Endothelial cell of umbilical vein (primary cell): Measurements from ENCODE around the gene ATF3. TPM values are rescaled to one million over a fixed set of nuclear protein-coding genes. Genes with fewer than 3 reads are reported as not detected.

Source experiments
- BruUV-seq: library from RNA; stranded (reverse); fragments of 400-500 nt; replicated peaks from 2 replicates; lab custom pipeline; 2021; lab: Mats Ljungman, UMichigan
- CTCF ChIA-PET: fragments of 300-600, 350-600 bp; sonication (Branson Sonifier 250); formaldehyde crosslinking; loops from one replicate; lab custom pipeline; 2021; ENCODE audit warnings: antibody characterized with exemption, inconsistent platforms; lab: Charles Lee
- POLR2A ChIA-PET: fragments of 300-600, 350-600 bp; sonication (Branson Sonifier 250); formaldehyde crosslinking; loops from one replicate; lab custom pipeline; 2021; ENCODE audit warnings: antibody characterized with exemption, inconsistent platforms; lab: Charles Lee
- DNase-seq: peaks from one replicate; pipeline ENCODE4 v3.0.0-alpha.2; 2011; ENCODE audit warnings: low read depth, low spot score
- FAIRE-seq: peaks from 2 replicates; lab custom pipeline; 2011; peaks lifted over from hg19 to GRCh38; lab: Jason Lieb, UNC
- H2AFZ ChIP-seq: 2 replicates; pipeline ENCODE4 v1.6.0; 2012; ENCODE audit warnings: low read depth, low read length, control low read depth, inconsistent platforms
- H3K27ac ChIP-seq: 2 replicates; pipeline ENCODE4 v1.5.1; 2011; ENCODE audit warnings: low read depth, mild to moderate bottlenecking, control low read depth, low read length, moderate library complexity; ENCODE audit not compliant: insufficient read depth
- H3K27me3 ChIP-seq, 2 experiments: 2 replicates each; pipeline versions ENCODE4 v1.6.0 to v1.6.1; 2011; ENCODE audit warnings: low read length in 2 of 2, mixed read lengths in 1 of 2; ENCODE audit not compliant: control insufficient read depth in 2 of 2, insufficient read depth in 2 of 2
- H3K36me3 ChIP-seq, 2 experiments: 2 replicates in 1 of 2; 3 replicates in 1 of 2; pipeline ENCODE4 v1.5.1; 2011; ENCODE audit warnings: low read length in 2 of 2, mild to moderate bottlenecking in 1 of 2, moderate library complexity in 1 of 2; ENCODE audit not compliant: control insufficient read depth in 2 of 2, insufficient read depth in 2 of 2; ENCODE audit errors: extremely low read depth in 1 of 2
- H3K4me1 ChIP-seq: 3 replicates; pipeline ENCODE4 v1.5.1; 2011; ENCODE audit warnings: mild to moderate bottlenecking, low read length; ENCODE audit not compliant: control insufficient read depth, insufficient read depth; ENCODE audit errors: extremely low read depth
- H3K4me2 ChIP-seq: 2 replicates; pipeline ENCODE4 v1.6.1; 2011; ENCODE audit warnings: low read length, control low read depth, mixed read lengths; ENCODE audit not compliant: insufficient read depth
- H3K4me3 ChIP-seq, 3 experiments: fragments of 200-600 bp in 1 of 3; sonication (generic), shearing (Covaris generic) in 1 of 3; replicated peaks in 1 of 3; 2 replicates each; pipeline ENCODE4 v1.5.1; 2011 to 2016; ENCODE audit warnings: control low read depth in 3 of 3, low read length in 3 of 3, mild to moderate bottlenecking in 2 of 3, inconsistent platforms in 1 of 3, low read depth in 1 of 3, moderate library complexity in 1 of 3; ENCODE audit not compliant: insufficient read depth in 1 of 3
- H3K79me2 ChIP-seq: 2 replicates; pipeline ENCODE4 v1.6.0; 2012; ENCODE audit warnings: low read length, inconsistent platforms; ENCODE audit not compliant: control insufficient read depth, insufficient read depth
- H3K9ac ChIP-seq: replicated peaks from 2 replicates; pipeline ENCODE3; 2011; ENCODE audit warnings: low read length, control low read depth; ENCODE audit not compliant: insufficient read depth; ENCODE audit errors: extremely low read depth
- H3K9me1 ChIP-seq: replicated peaks from 3 replicates; pipeline ENCODE4 v1.6.0; 2011; ENCODE audit warnings: mild to moderate bottlenecking, low read length; ENCODE audit not compliant: control insufficient read depth, insufficient read depth; ENCODE audit errors: extremely low read depth
- H3K9me3 ChIP-seq: replicated peaks from 2 replicates; pipeline ENCODE4 v1.5.1; 2012; ENCODE audit warnings: low read length, inconsistent platforms; ENCODE audit not compliant: control insufficient read depth, insufficient read depth
- H4K20me1 ChIP-seq: replicated peaks from 2 replicates; pipeline ENCODE3; 2011; ENCODE audit warnings: mild to moderate bottlenecking, low read length; ENCODE audit not compliant: control insufficient read depth, insufficient read depth; ENCODE audit errors: extremely low read depth
- CTCF ChIP-seq, 2 donors: IDR thresholded peaks; 1 replicate in 1 of 2; 2 replicates in 1 of 2; pipeline ENCODE4 v1.5.1; 2011; ENCODE audit warnings: low read length in 2 of 2, mild to moderate bottlenecking in 2 of 2, moderate library complexity in 2 of 2, control low read depth in 1 of 2, inconsistent platforms in 1 of 2, low read depth in 1 of 2; ENCODE audit not compliant: insufficient read depth in 1 of 2; ENCODE audit errors: extremely low read depth in 1 of 2
- EZH2 ChIP-seq: IDR thresholded peaks from 2 replicates; pipeline ENCODE4 v1.6.1; 2012; ENCODE audit warnings: borderline replicate concordance, low read depth, mild to moderate bottlenecking, moderate library complexity, low read length, inconsistent platforms; ENCODE audit not compliant: severe bottlenecking
- FOS ChIP-seq: IDR thresholded peaks from 2 replicates; pipeline ENCODE4 v1.6.1; 2011; ENCODE audit warnings: mild to moderate bottlenecking, low read length, moderate library complexity, borderline replicate concordance; ENCODE audit not compliant: insufficient read depth
- GATA2 ChIP-seq: IDR thresholded peaks from 2 replicates; pipeline ENCODE4 v1.7.0; 2011; ENCODE audit warnings: low read depth, mild to moderate bottlenecking, moderate library complexity, mixed read lengths, low read length; ENCODE audit not compliant: insufficient read length, insufficient read depth
- JUN ChIP-seq: IDR thresholded peaks from 2 replicates; pipeline ENCODE4 v1.6.1; 2011; ENCODE audit warnings: borderline replicate concordance, low read depth; ENCODE audit not compliant: insufficient read length, insufficient read depth
- MAX ChIP-seq: IDR thresholded peaks from 2 replicates; pipeline ENCODE4 v1.6.1; 2011; ENCODE audit not compliant: insufficient read depth, insufficient read length
- MYC ChIP-seq: IDR thresholded peaks from one replicate; pipeline ENCODE4 v1.6.1; 2011; ENCODE audit warnings: mild to moderate bottlenecking, low read depth, low read length
- POLR2A ChIP-seq: IDR thresholded peaks from 2 replicates; pipeline ENCODE4 v1.6.1; 2012; ENCODE audit warnings: low read depth, mild to moderate bottlenecking, control low read depth, low read length
- POLR2AphosphoS5 ChIP-seq: IDR thresholded peaks from 2 replicates; pipeline ENCODE4 v1.6.1; 2012; ENCODE audit warnings: low read depth, mild to moderate bottlenecking, control low read depth, low read length, moderate library complexity; ENCODE audit not compliant: insufficient read depth
- dilution Hi-C: fragments of 300-500 bp; cut with MboI; formaldehyde crosslinking; loops from one replicate; pipeline ENCODE4 v1.15.0; 2019; ENCODE audit warnings: low sequenced_read_pairs; ENCODE audit not compliant: extremely low pct_ligation_motif_present
- intact Hi-C: fragments of 100-400 bp; cut with micrococcal nuclease; formaldehyde crosslinking; loops from one replicate; pipeline ENCODE4 v1.10.0; 2022
- polyA plus RNA-seq, 4 experiments: library from polyadenylated mRNA; depleted of rRNA in 3 of 4; stranded (reverse) in 3 of 4; unstranded in 1 of 4; fragments of >200 nt; gene quantifications; 2 replicates each; pipeline versions ENCODE4 v1.2.1 to v1.2.3, GENCODE V29; 2011 to 2012; ENCODE audit warnings: missing spikeins in 1 of 4
- total RNA-seq: library from RNA; stranded (reverse); gene quantifications from 2 replicates; pipeline ENCODE4 v1.2.3, GENCODE V29; 2021

ATF3 gene
- total and polyA plus RNA-seq, 2 donors (not counting 3 experiments of a cell fraction or from before 2014, with no cell fraction given), result 6.1 to 17.1 TPM

GRCh38 chr1:212562771-212563170 is 45.8 kb upstream of the ATF3 start:
- Histone ChIP-seq H3K4me3 (no peak overlapping the region), H3K79me2 (no peaks in the 10 kb centered on the region), H3K9ac (no peak overlapping the region), H2AFZ (no peak overlapping the region), H4K20me1 (no peaks in the 10 kb centered on the region), H3K36me3 (no peaks in the 10 kb centered on the region), H3K9me3 (no peaks in the 10 kb centered on the region), H3K4me1 (peaks cover 36% of the 10 kb centered on the region), H3K9me1 (no peaks in the 10 kb centered on the region), H3K4me2 (no peak overlapping the region), H3K27ac (no peak overlapping the region), H3K27me3 (no peaks in the 10 kb centered on the region)
- POLR2A ChIA-PET, result no interaction called here
- intact Hi-C loops (loop anchor here (10.0 kb wide), 1 partner anchor 988 kb away; the partner anchor contains the start of gene SLC30A1), dilution Hi-C loops (no loop called here)
- BruUV-seq, result no TSS peak
- CTCF ChIA-PET, result no interaction called here
- TF ChIP-seq POLR2AphosphoS5 (no peak), POLR2A (no peak), CTCF (IDR thresholded peaks at IDR 0.05; ENCODE audit: extremely low read depth in 1 of 2, insufficient read depth in 1 of 2, low read depth in 1 of 2, low read length in 2 of 2) (no peak), MAX (no peak), JUN (no peak), GATA2 (no peak), MYC (no peak), EZH2 (no peak), FOS (no peak)
- DNase-seq, result no peak
- FAIRE-seq, result no peak
